Pulmonary artery endothelial cell (primary cell): ENCODE measurements around the gene MAP3K6. TPM values are rescaled to one million over a fixed set of nuclear protein-coding genes. Genes with fewer than 3 reads are reported as not detected.

Experiments
- DNase-seq: peaks from one replicate; pipeline ENCODE4 v3.0.0-alpha.2; 2011; ENCODE audit warnings: low read depth, low spot score
- total RNA-seq: library from RNA; depleted of rRNA; stranded (reverse); fragments of >200 nt; gene quantifications from 2 replicates; pipeline ENCODE4 v1.2.3, GENCODE V29; 2014

MAP3K6 gene
- total RNA-seq, 1 donor from 2014 or later: 10.0 TPM

- DNase-seq: no peak
Measured at GRCh38 chr1:27335506-27336422, 31.0 kb downstream of the MAP3K6 start.

GRCh38 chr1:27333717-27334279 is 33.0 kb downstream of the MAP3K6 start:
- no peak for DNase-seq

GRCh38 chr1:27332536-27333281 is 34.1 kb downstream of the MAP3K6 start:
- DNase-seq: no peak

- DNase-seq: no peak
Measured at GRCh38 chr1:27331922-27332321, 34.8 kb downstream of the MAP3K6 start.

- no peak for DNase-seq
Measured at GRCh38 chr1:27331426-27331825, 35.3 kb downstream of the MAP3K6 start.

- no peak for DNase-seq
Measured at GRCh38 chr1:27330786-27331185, 36.0 kb downstream of the MAP3K6 start.

GRCh38 chr1:27327964-27328363 is 38.8 kb downstream of the MAP3K6 start:
- DNase-seq: no peak

GRCh38 chr1:27325286-27325685 is 41.5 kb downstream of the MAP3K6 start:
- DNase-seq: no peak

GRCh38 chr1:27322569-27323240 is 44.1 kb downstream of the MAP3K6 start:
- DNase-seq: no peak

- DNase-seq: peak; percentile 89
Measured at GRCh38 chr1:27321813-27322568, 44.8 kb downstream of the MAP3K6 start, which contains the start of gene TMEM222. TSS of gene TMEM222 (plus strand) at chr1:27322163. CDS start at chr1:27322198, 35 bp downstream.

GRCh38 chr1:27318596-27318995 is 48.2 kb downstream of the MAP3K6 start:
- no peak for DNase-seq

GRCh38 chr1:27318136-27318535 is 48.6 kb downstream of the MAP3K6 start:
- no peak for DNase-seq

- no peak for DNase-seq
Measured at GRCh38 chr1:27316860-27317259, 49.9 kb downstream of the MAP3K6 start.

- no peak for DNase-seq
Measured at GRCh38 chr1:27314737-27315136, 52.0 kb downstream of the MAP3K6 start.

- DNase-seq: no peak
Measured at GRCh38 chr1:27314169-27314568, 52.6 kb downstream of the MAP3K6 start.

GRCh38 chr1:27307874-27308598 is 58.7 kb downstream of the MAP3K6 start:
- DNase-seq: no peak

- no peak for DNase-seq
Measured at GRCh38 chr1:27306892-27307761, 59.6 kb downstream of the MAP3K6 start.

- DNase-seq: no peak
Measured at GRCh38 chr1:27306071-27306470, 60.7 kb downstream of the MAP3K6 start.
